Epidermal melanocyte (primary cell): ENCODE data around the gene NECTIN2.
A peak's percentile ranks its signal among the peaks of the same experiment; 100 is the strongest.
"Not testable (repeated sequence)": the region's sequence is repeated elsewhere in the genome, so short reads cannot be mapped to it uniquely, and the experiment has no call there.

Experiments
- DNase-seq: peaks from one replicate; pipeline ENCODE4 v3.0.0; 2011; ENCODE audit warnings: low spot score; ENCODE audit not compliant: insufficient read length

Gene NECTIN2

GRCh38 chr19:44905437-44906160 is 59.5 kb downstream of the NECTIN2 start, which contains the start of gene APOE:
TSS of gene APOE (plus strand) at chr19:44905796. CDS start at chr19:44906625, 829 bp downstream.
- peak; percentile 87 for DNase-seq

GRCh38 chr19:44907613-44908012 is 61.5 kb downstream of the NECTIN2 start:
- DNase-seq = no peak

GRCh38 chr19:44908074-44908835 is 62.2 kb downstream of the NECTIN2 start:
- no peak for DNase-seq

- no peak for DNase-seq
These were observed 62.8 kb downstream of the NECTIN2 start for GRCh38 chr19:44908836-44909261.

- no peak for DNase-seq
These were observed 63.7 kb downstream of the NECTIN2 start for GRCh38 chr19:44909775-44910174.

- DNase-seq = not testable (repeated sequence)
These were observed 65.8 kb downstream of the NECTIN2 start for GRCh38 chr19:44911896-44912295.

GRCh38 chr19:44912854-44913253 is 66.8 kb downstream of the NECTIN2 start:
- DNase-seq = no peak

- not testable (repeated sequence) for DNase-seq
These were observed 67.7 kb downstream of the NECTIN2 start for GRCh38 chr19:44913512-44914432.

- DNase-seq = peak; percentile 98
These were observed 68.5 kb downstream of the NECTIN2 start, which contains the start of gene APOC1 for GRCh38 chr19:44914433-44915206. TSS of gene APOC1 (plus strand) at chr19:44914608. CDS start at chr19:44914892, 284 bp downstream.

- DNase-seq = no peak
These were observed 78.2 kb downstream of the NECTIN2 start for GRCh38 chr19:44924243-44924725.

GRCh38 chr19:44925114-44925891 is 79.2 kb downstream of the NECTIN2 start:
- DNase-seq = peak; percentile 68

- not testable (repeated sequence) for DNase-seq
These were observed 80.4 kb downstream of the NECTIN2 start for GRCh38 chr19:44926245-44927077.

- DNase-seq = no peak
These were observed 81.6 kb downstream of the NECTIN2 start for GRCh38 chr19:44927746-44928145.

GRCh38 chr19:44930088-44930487 is 84.0 kb downstream of the NECTIN2 start:
- no peak for DNase-seq

GRCh38 chr19:44931541-44931940 is 85.4 kb downstream of the NECTIN2 start:
- DNase-seq = no peak
